Measurements from ENCODE around the gene ATAD3B.

- no peak for TF ChIP-seq POLR2A (IDR thresholded peaks at IDR 0.05)
- TF ChIP-seq CTCF (IDR thresholded peaks at IDR 0.05), result no peak
Observed at GRCh38 chr1:1536938-1537546, 65.5 kb downstream of the ATAD3B start.

Data from prostate gland (tissue), 2 donors.